Fibroblast of lung (primary cell): ENCODE measurements around the gene MYL3. TPM values are rescaled to one million over a fixed set of nuclear protein-coding genes. Genes with fewer than 3 reads are reported as not detected.

ENCODE experiments used
- DNase-seq, 2 donors: peaks; one replicate each; pipeline versions ENCODE4 v3.0.0 to v3.0.0-alpha.2; 2010; ENCODE audit warnings: low read depth in 2 of 2
- H2AFZ ChIP-seq: 2 replicates; pipeline ENCODE4 v1.5.1; 2012; ENCODE audit warnings: low read length, control low read depth, inconsistent platforms
- H3K27ac ChIP-seq: 2 replicates; pipeline ENCODE4 v1.5.1; 2011; ENCODE audit warnings: low read length, control low read depth; ENCODE audit not compliant: insufficient read depth
- H3K27me3 ChIP-seq: 2 replicates; pipeline ENCODE4 v1.5.1; 2011; ENCODE audit warnings: mild to moderate bottlenecking, low read length; ENCODE audit not compliant: control insufficient read depth, insufficient read depth
- H3K36me3 ChIP-seq: 2 replicates; pipeline ENCODE4 v1.5.1; 2011; ENCODE audit warnings: low read length; ENCODE audit not compliant: control insufficient read depth, insufficient read depth
- H3K4me1 ChIP-seq: 2 replicates; pipeline ENCODE4 v1.5.1; 2011; ENCODE audit warnings: low read length; ENCODE audit not compliant: control insufficient read depth, insufficient read depth; ENCODE audit errors: extremely low read depth
- H3K4me2 ChIP-seq: 2 replicates; pipeline ENCODE4 v1.5.1; 2011; ENCODE audit warnings: low read length, control low read depth; ENCODE audit not compliant: insufficient read depth; ENCODE audit errors: extremely low read depth
- H3K4me3 ChIP-seq, 4 experiments: fragments of 200-600 bp in 1 of 4; sonication (generic) in 1 of 4; replicated peaks in 1 of 4; 2 replicates each; pipeline ENCODE4 v1.5.1; 2011 to 2016; ENCODE audit warnings: low read length in 4 of 4, low read depth in 3 of 4, mild to moderate bottlenecking in 3 of 4, control low read depth in 2 of 4, inconsistent platforms in 1 of 4, mixed read lengths in 1 of 4; ENCODE audit not compliant: insufficient read depth in 1 of 4; ENCODE audit errors: control extremely low read depth in 1 of 4
- H3K79me2 ChIP-seq: 2 replicates; pipeline ENCODE4 v1.5.1; 2012; ENCODE audit warnings: mild to moderate bottlenecking, low read length, inconsistent platforms; ENCODE audit not compliant: control insufficient read depth, insufficient read depth
- H3K9ac ChIP-seq: 2 replicates; pipeline ENCODE4 v1.5.1; 2011; ENCODE audit warnings: mild to moderate bottlenecking, low read length, control low read depth; ENCODE audit not compliant: insufficient read depth
- H3K9me3 ChIP-seq: 2 replicates; pipeline ENCODE4 v1.5.1; 2012; ENCODE audit warnings: low read depth, low read length; ENCODE audit not compliant: control insufficient read depth, insufficient read depth
- H4K20me1 ChIP-seq: 2 replicates; pipeline ENCODE4 v1.5.1; 2011; ENCODE audit warnings: low read length; ENCODE audit not compliant: control insufficient read depth, insufficient read depth; ENCODE audit errors: extremely low read depth
- EZH2 ChIP-seq: IDR thresholded peaks from 2 replicates; pipeline ENCODE4 v1.5.1; 2012; ENCODE audit warnings: low read length, control low read depth, mild to moderate bottlenecking; ENCODE audit errors: missing control alignments
- polyA plus RNA-seq, 2 donors: library from polyadenylated mRNA; depleted of rRNA in 1 of 2; stranded (reverse) in 1 of 2; unstranded in 1 of 2; fragments of >200 nt; gene quantifications; 2 replicates each; pipeline ENCODE4 v1.2.1, GENCODE V29; 2011 to 2012; ENCODE audit warnings: missing spikeins in 1 of 2
- total RNA-seq: library from RNA; depleted of rRNA; stranded (reverse); fragments of >200 nt; gene quantifications from 2 replicates; pipeline ENCODE4 v1.2.1, GENCODE V29; 2014
- TF ChIP-seq, protein P1 (sequence below), 2 donors: IDR thresholded peaks in 1 of 2; conservative IDR thresholded peaks in 1 of 2; 1 replicate in 1 of 2; 2 replicates in 1 of 2; pipeline ENCODE4 v1.5.1; 2011 to 2012; ENCODE audit warnings: low read length in 2 of 2, control low read depth in 1 of 2, inconsistent platforms in 1 of 2, low read depth in 1 of 2, mild to moderate bottlenecking in 1 of 2

The MYL3 gene
- total and polyA plus RNA-seq, 2 donors (not counting 1 experiment from before 2014, with no cell fraction given): 0.50 to 0.67 TPM

DNA sequence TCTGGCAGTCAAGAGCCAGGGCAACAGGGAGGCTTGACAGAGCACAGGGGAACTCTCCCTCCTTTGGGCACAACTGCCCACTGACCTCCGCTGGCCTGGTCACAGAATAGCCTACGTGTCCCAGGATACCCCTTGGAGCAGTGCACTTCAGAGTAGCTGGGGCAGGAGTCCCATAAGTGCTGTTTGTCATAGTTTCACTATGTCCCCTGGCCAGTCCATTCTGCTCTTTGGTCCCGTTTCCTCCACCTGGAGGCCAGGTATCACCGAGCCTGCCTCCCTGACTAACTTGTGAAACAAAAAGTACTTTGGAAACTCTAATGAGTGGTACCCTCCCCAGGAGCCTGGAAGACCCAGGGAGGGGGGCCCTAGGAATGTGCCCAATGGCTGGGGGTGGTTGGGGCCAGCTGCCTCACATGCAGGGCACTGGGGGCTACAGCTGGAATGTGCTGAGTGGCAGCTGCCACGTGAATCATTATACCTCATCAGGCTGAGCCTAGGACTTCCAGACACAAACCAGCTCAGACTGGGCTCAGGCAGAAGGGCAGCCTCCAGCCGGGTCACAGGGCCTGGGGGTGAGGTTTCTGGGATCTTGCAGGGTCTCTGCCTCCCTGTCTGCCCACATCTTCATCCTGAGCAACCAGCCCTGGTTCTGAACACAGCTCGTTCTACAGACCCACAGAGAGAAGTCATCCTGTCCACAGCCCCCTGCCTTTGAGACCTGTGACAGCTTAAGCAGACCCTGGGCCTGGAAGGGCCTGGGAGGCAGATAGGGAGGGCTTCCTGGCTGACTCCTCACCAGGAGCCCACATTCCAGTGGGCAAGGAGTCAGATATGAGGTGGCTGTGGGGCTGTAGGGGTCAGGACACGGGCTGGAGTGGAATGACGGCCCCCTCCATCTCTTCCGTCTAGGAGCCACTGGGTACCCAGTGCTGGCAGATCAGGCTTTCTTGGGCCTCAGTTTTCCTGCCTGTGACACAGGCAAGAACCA is 13.4 kb upstream of the MYL3 start:
- Histone ChIP-seq H3K27me3 (peaks cover 46% of the 10 kb centered on the region), H3K79me2 (no peaks in the 10 kb centered on the region), H3K4me2 (no peak overlapping the region), H3K9me3 (no peaks in the 10 kb centered on the region), H3K4me3 (no peak overlapping the region), H3K27ac (no peak overlapping the region), H4K20me1 (no peaks in the 10 kb centered on the region), H3K36me3 (no peaks in the 10 kb centered on the region), H2AFZ (no peak overlapping the region), H3K9ac (no peak overlapping the region), H3K4me1 (no peaks in the 10 kb centered on the region)
- DNase-seq: no peak
- TF ChIP-seq, protein P1, sequence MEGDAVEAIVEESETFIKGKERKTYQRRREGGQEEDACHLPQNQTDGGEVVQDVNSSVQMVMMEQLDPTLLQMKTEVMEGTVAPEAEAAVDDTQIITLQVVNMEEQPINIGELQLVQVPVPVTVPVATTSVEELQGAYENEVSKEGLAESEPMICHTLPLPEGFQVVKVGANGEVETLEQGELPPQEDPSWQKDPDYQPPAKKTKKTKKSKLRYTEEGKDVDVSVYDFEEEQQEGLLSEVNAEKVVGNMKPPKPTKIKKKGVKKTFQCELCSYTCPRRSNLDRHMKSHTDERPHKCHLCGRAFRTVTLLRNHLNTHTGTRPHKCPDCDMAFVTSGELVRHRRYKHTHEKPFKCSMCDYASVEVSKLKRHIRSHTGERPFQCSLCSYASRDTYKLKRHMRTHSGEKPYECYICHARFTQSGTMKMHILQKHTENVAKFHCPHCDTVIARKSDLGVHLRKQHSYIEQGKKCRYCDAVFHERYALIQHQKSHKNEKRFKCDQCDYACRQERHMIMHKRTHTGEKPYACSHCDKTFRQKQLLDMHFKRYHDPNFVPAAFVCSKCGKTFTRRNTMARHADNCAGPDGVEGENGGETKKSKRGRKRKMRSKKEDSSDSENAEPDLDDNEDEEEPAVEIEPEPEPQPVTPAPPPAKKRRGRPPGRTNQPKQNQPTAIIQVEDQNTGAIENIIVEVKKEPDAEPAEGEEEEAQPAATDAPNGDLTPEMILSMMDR (conservative IDR thresholded peaks at IDR 0.05 in 1 of 2, IDR thresholded peaks at IDR 0.05 in 1 of 2; ENCODE audit: low read depth in 1 of 2, low read length in 2 of 2): no peak
- TF ChIP-seq EZH2: no peak

DNA sequence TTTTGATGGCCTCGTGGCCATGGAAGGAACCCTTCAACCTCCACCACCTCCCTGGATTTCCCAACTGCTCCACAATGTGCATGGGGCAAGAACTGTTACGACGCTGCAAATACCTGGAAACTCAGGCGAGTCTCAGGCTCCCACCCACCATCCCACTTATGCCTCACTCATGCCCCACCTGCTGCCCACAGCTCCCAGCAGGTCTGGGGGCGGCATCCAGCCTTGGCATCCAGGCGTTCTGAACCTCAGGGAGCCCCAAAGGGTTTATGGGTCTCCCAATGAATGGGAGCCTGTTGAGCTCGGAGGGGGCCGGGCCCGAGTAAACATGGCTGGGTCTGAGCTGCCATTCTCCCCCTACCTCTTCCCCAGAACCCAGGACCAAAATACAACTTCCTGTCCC is 12.3 kb upstream of the MYL3 start:
- TF ChIP-seq, protein P1 (conservative IDR thresholded peaks at IDR 0.05 in 1 of 2, IDR thresholded peaks at IDR 0.05 in 1 of 2; ENCODE audit: low read depth in 1 of 2, low read length in 2 of 2): no peak
- no peak for TF ChIP-seq EZH2
- H3K79me2 ChIP-seq: no peaks in the 10 kb centered on the region
- H3K4me3 ChIP-seq: no peak overlapping the region
- H3K27ac ChIP-seq: no peak overlapping the region
- no peak overlapping the region for H3K4me2 ChIP-seq
- no peak overlapping the region for H2AFZ ChIP-seq
- no peaks in the 10 kb centered on the region for H3K4me1 ChIP-seq
- H3K27me3 ChIP-seq: peaks cover 45% of the 10 kb centered on the region
- H4K20me1 ChIP-seq: no peaks in the 10 kb centered on the region
- no peak for DNase-seq
- no peak overlapping the region for H3K9ac ChIP-seq
- no peaks in the 10 kb centered on the region for H3K36me3 ChIP-seq
- no peaks in the 10 kb centered on the region for H3K9me3 ChIP-seq

DNA sequence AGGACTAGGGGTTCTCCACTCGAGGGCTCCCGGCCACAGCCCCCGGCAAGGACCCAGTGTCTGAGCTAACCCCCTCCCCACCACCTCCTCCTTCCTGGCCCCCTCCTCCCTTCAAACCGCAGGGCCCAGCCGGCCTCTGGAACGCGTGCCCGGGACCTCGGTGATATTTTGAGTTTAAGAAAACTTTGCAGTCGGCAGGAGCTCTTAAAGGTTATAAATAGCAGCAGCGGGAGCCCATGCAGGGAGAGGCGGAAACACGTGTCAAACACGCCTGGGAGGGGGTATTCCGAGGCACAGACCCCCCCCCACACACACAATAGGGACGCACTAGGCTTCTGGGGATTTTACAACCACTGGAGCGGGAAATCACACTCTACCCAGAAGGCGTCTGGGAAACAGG is 11.2 kb upstream of the MYL3 start:
- Histone ChIP-seq H3K9me3 (no peaks in the 10 kb centered on the region), H3K36me3 (no peaks in the 10 kb centered on the region), H3K9ac (no peak overlapping the region), H4K20me1 (no peaks in the 10 kb centered on the region), H2AFZ (no peak overlapping the region), H3K4me3 (no peak overlapping the region), H3K27ac (no peak overlapping the region), H3K4me2 (no peak overlapping the region), H3K27me3 (peaks cover 41% of the 10 kb centered on the region), H3K79me2 (no peaks in the 10 kb centered on the region), H3K4me1 (no peaks in the 10 kb centered on the region)
- peak in 1 of 2 donors; percentile 9 for DNase-seq
- TF ChIP-seq, protein P1 (conservative IDR thresholded peaks at IDR 0.05 in 1 of 2, IDR thresholded peaks at IDR 0.05 in 1 of 2; ENCODE audit: low read depth in 1 of 2, low read length in 2 of 2): no peak
